ENCODE data around the gene EIF5B. TPM values are rescaled to one million over a fixed set of nuclear protein-coding genes. Genes with fewer than 3 reads are reported as not detected.
"Not testable (repeated sequence)": the region's sequence is repeated elsewhere in the genome, so short reads cannot be mapped to it uniquely, and the experiment has no call there.

The EIF5B gene
- total and polyA plus RNA-seq, 9 donors: 17.5 to 38.8 (median 30.4) TPM

DNA sequence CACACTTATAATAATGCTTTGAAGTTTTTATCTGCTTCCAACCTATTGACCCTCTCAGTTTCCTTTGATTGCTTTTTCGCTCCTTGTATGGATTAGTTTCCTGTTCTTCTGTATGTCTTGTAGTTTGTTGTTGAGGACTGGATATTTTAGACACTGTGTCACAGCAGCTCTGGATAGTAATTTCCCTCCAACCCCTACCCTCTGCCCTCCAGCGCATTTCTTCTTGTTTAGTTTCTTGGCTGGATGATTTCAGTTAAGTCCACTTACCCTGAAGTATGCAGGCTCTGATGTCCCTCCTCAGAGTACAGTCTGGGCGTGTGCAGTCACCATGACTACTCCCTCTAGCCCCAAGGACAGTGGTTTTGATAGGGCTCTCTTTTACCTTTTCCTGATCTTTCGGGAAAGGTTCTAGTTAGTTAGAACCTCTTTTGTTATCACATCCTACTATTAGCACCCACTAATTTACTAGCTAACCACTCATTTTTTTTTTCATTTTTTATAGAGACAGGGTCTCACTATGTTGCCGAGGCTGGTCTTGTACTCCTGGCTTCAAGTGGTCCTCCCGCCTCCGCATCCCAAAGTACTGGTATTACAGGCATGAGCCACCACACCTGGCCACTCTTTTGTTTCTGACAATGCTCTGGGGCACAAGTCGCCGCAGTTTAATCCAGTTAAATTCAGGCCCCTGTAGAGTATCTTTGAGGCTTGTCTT is 19.9 kb upstream of the EIF5B start:
- DNase-seq: no peak
- Histone ChIP-seq H3K27ac (no peak overlapping the region), H3K36me3 (no peaks in the 10 kb centered on the region), H3K4me3 (no peak overlapping the region), H3K4me1 (ENCODE audit: insufficient read depth) (no peaks in the 10 kb centered on the region), H3K27me3 (no peaks in the 10 kb centered on the region), H3K9me3 (no peaks in the 10 kb centered on the region)
- no peak for TF ChIP-seq EP300 (IDR thresholded peaks at IDR 0.05)
- TF ChIP-seq, protein P1, sequence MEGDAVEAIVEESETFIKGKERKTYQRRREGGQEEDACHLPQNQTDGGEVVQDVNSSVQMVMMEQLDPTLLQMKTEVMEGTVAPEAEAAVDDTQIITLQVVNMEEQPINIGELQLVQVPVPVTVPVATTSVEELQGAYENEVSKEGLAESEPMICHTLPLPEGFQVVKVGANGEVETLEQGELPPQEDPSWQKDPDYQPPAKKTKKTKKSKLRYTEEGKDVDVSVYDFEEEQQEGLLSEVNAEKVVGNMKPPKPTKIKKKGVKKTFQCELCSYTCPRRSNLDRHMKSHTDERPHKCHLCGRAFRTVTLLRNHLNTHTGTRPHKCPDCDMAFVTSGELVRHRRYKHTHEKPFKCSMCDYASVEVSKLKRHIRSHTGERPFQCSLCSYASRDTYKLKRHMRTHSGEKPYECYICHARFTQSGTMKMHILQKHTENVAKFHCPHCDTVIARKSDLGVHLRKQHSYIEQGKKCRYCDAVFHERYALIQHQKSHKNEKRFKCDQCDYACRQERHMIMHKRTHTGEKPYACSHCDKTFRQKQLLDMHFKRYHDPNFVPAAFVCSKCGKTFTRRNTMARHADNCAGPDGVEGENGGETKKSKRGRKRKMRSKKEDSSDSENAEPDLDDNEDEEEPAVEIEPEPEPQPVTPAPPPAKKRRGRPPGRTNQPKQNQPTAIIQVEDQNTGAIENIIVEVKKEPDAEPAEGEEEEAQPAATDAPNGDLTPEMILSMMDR (IDR thresholded peaks at IDR 0.05): no peak
- no peak for TF ChIP-seq POLR2A (IDR thresholded peaks at IDR 0.05)
- intact Hi-C loops (cut with DNase I): no loop called here
- WGBS, 3 donors: 98 to 99% (median 98%) methylated on average over 9 of the region's 9 CpGs

DNA sequence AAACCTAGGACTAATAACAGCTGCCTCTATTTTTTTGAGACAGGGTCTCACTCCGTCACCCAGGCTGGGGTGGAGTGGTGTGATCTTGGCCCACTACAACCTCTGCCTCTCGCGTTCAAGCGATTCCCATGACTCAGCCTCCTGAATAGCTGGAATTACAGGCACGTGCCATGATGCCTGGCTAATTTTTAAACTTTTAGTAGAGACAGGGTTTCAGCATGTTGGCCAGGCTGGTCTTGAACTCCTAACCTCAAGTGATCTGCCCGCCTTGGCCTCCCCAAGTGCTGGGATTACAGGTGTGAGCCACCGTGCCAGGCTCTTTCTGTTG is 19.4 kb upstream of the EIF5B start:
- 97 to 99% (median 97%) methylated on average over 7 of the region's 7 CpGs for WGBS, 3 donors
- intact Hi-C loops (cut with DNase I): not testable (repeated sequence)

DNA sequence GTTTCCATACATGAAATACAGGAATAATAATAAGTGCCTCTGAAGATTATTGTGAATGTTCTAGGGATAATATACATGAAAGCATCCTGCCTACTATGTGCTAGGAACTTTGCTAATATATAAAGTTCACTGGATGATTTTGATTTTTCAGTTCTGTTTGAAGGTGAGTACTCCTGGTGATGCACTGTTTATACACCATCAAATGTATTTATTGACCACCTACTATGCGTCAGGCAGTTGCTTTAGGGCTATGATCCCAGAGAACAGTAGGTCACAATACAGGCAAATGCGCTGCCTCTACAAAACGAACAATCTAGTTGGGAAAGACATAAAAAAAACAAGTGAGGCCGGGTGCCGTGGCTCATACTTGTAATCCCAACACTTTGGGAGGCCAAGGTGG is 11.8 kb upstream of the EIF5B start:
- DNase-seq: no peak
- H3K27me3 ChIP-seq: no peaks in the 10 kb centered on the region
- no peaks in the 10 kb centered on the region for H3K36me3 ChIP-seq
- no peaks in the 10 kb centered on the region for H3K9me3 ChIP-seq
- TF ChIP-seq, protein P1 (IDR thresholded peaks at IDR 0.05): no peak
- TF ChIP-seq EP300 (IDR thresholded peaks at IDR 0.05) (no peak), POLR2A (IDR thresholded peaks at IDR 0.05) (no peak)
- H3K4me3 ChIP-seq: no peak overlapping the region
- no peaks in the 10 kb centered on the region for H3K4me1 ChIP-seq (ENCODE audit: insufficient read depth)
- intact Hi-C loops (cut with DNase I): no loop called here
- WGBS, 3 donors: 92 to 94% (median 92%) methylated on average over 5 of the region's 5 CpGs
- no peak overlapping the region for H3K27ac ChIP-seq

More for the DNA sequence above, 19.4 kb upstream of the EIF5B start:
- H3K4me1 ChIP-seq (ENCODE audit: insufficient read depth); H3K36me3 ChIP-seq; H3K27me3 ChIP-seq; H3K27ac ChIP-seq; DNase-seq; H3K4me3 ChIP-seq; H3K9me3 ChIP-seq: not testable (repeated sequence)

GRCh38 chr2:99335911-99336803 is 1.0 kb upstream of the EIF5B start, which contains the start of gene TXNDC9:
Gene TXNDC9 (minus strand): TSS chr2:99336333. CDS start chr2:99333210, 3,123 bp downstream.
- Histone ChIP-seq H3K4me3 (peak within 1 kb of the TSS; percentile 83), H3K4me1 (ENCODE audit: insufficient read depth) (peaks cover 2% of the 10 kb centered on the region), H3K36me3 (no peaks in the 10 kb centered on the region), H3K27ac (peak within 1 kb of the TSS; percentile 39 to 77), H3K27me3 (no peaks in the 10 kb centered on the region), H3K9me3 (no peaks in the 10 kb centered on the region)
- WGBS, 3 donors: 0 to 1% (median 0%) methylated on average over 46 to 60 of the region's 60 CpGs
- DNase-seq: peak; percentile 98
- intact Hi-C loops (cut with DNase I): loop anchor here in 2 of 4 donors (5.0 to 10.0 kb wide), 3 partner anchors 151 to 159 kb away; partner anchors contain the start of genes MITD1 (in 2 of the 2), MRPL30 (in 2 of the 2) and REV1 (in 1 of the 2)
- peak; percentile 21 for TF ChIP-seq POLR2A (IDR thresholded peaks at IDR 0.05)
- TF ChIP-seq, protein P1 (IDR thresholded peaks at IDR 0.05): peak in 2 of 3 donors; percentile 12 to 14
- no peak for TF ChIP-seq EP300 (IDR thresholded peaks at IDR 0.05)

All from ovary (tissue), 9 donors.